ENCODE results near the gene GIMAP4.
"Not testable (repeated sequence)": the region's sequence is repeated elsewhere in the genome, so short reads cannot be mapped to it uniquely, and the experiment has no call there.

Gene GIMAP4

GRCh38 chr7:150580638-150581394, 13.6 kb downstream of the GIMAP4 start:
- no peak for DNase-seq (ENCODE audit: low read depth in 2 of 2)

GRCh38 chr7:150585199-150585598, 18.0 kb downstream of the GIMAP4 start:
- DNase-seq (ENCODE audit: low read depth in 2 of 2): no peak

GRCh38 chr7:150586068-150586784, 19.0 kb downstream of the GIMAP4 start:
- DNase-seq (ENCODE audit: low read depth in 2 of 2): no peak

GRCh38 chr7:150586785-150587152, 19.6 kb downstream of the GIMAP4 start:
- DNase-seq (ENCODE audit: low read depth in 2 of 2): no peak

GRCh38 chr7:150587551-150587950, 20.4 kb downstream of the GIMAP4 start:
- DNase-seq (ENCODE audit: low read depth in 2 of 2): no peak

GRCh38 chr7:150594805-150595204, 27.6 kb downstream of the GIMAP4 start:
- no peak for DNase-seq (ENCODE audit: low read depth in 2 of 2)

GRCh38 chr7:150595361-150595760, 28.2 kb downstream of the GIMAP4 start:
- no peak for DNase-seq (ENCODE audit: low read depth in 2 of 2)

- not testable (repeated sequence) for DNase-seq (ENCODE audit: low read depth in 2 of 2)
Measured at GRCh38 chr7:150603600-150603999, 36.4 kb downstream of the GIMAP4 start.

- no peak for DNase-seq (ENCODE audit: low read depth in 2 of 2)
Measured at GRCh38 chr7:150610233-150610632, 43.0 kb downstream of the GIMAP4 start.

- no peak for DNase-seq (ENCODE audit: low read depth in 2 of 2)
Measured at GRCh38 chr7:150612925-150613324, 45.7 kb downstream of the GIMAP4 start.

- DNase-seq (ENCODE audit: low read depth in 2 of 2): no peak
Measured at GRCh38 chr7:150613880-150614279, 46.7 kb downstream of the GIMAP4 start.

- not testable (repeated sequence) for DNase-seq (ENCODE audit: low read depth in 2 of 2)
Measured at GRCh38 chr7:150614426-150614825, 47.2 kb downstream of the GIMAP4 start.

- DNase-seq (ENCODE audit: low read depth in 2 of 2): not testable (repeated sequence)
Measured at GRCh38 chr7:150615221-150615755, 48.1 kb downstream of the GIMAP4 start.

- no peak for DNase-seq (ENCODE audit: low read depth in 2 of 2)
Measured at GRCh38 chr7:150620061-150620460, 52.9 kb downstream of the GIMAP4 start.

- DNase-seq (ENCODE audit: low read depth in 2 of 2): no peak
Measured at GRCh38 chr7:150620617-150621371, 53.6 kb downstream of the GIMAP4 start.

GRCh38 chr7:150621376-150621775, 54.2 kb downstream of the GIMAP4 start:
- DNase-seq (ENCODE audit: low read depth in 2 of 2): no peak
